IPS DF 4.7 (cell line): ENCODE results near the gene ETNPPL.

Source experiments
- DNase-seq: peaks from one replicate; pipeline ENCODE4 v3.0.0-alpha.2; 2013; ENCODE audit warnings: low spot score; ENCODE audit errors: extremely low read depth

ETNPPL gene

GRCh38 chr4:108762559-108763225 lies at the start of gene ETNPPL:
TSS of gene ETNPPL (minus strand) at chr4:108763053. CDS start at chr4:108762898, 155 bp downstream.
- no peak for DNase-seq

- DNase-seq, result no peak
Measured at GRCh38 chr4:108811486-108811885, 48.6 kb upstream of the ETNPPL start.

- no peak for DNase-seq
Measured at GRCh38 chr4:108810087-108810486, 47.2 kb upstream of the ETNPPL start.

DNA sequence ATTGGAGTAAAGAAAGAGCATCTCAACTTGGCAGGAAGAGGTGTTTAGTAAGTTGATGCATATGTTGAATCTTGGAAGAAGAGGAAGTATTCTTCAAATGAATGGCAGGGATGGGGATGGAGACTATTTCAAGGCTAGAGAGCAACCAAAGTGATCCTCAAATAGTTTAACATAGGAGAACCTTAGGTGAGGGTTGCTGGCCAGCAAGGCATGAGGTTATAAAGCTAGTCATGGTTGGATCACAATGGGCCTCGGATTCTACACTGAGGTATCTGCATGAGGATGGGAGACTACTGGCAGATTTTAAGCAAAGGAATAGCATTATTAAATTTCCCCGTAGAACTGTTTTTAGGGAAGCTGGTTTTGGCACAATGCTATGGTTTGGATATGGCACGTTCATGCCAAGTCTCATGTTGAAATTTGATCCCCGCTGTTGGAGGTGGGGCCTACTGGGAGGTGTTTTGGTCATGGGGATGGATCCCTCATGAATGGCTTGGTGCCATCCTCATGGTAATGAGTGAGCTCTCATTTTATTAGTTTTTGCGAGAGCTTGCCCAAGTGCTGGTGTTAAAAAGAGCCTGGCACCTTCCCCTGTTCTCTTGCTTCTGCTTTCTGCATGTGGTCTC lies 41.9 kb upstream of the ETNPPL start:
- DNase-seq, result no peak

GRCh38 chr4:108799306-108799705 lies 36.5 kb upstream of the ETNPPL start:
- no peak for DNase-seq

GRCh38 chr4:108796173-108796572 lies 33.3 kb upstream of the ETNPPL start:
- no peak for DNase-seq

DNA sequence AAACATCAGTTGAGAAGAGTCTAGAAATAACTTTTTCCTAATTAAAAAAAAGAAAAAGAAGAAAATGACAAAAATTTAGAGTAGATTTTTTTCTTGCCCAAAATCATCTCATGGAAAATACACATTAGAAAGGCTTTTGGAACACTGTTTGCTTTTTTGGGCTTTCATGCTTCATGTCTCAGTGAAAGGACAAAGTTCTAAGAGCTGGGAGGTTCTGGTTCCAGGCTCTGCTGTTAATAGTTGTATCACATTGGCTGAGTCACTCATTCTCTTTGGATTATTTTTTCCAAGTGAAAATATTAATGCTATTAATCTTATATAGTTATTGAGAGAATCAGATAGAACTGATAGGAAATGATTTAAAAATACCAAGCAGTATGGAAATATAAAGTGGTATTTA lies 32.9 kb upstream of the ETNPPL start:
- DNase-seq, result no peak

GRCh38 chr4:108794136-108794535 lies 31.3 kb upstream of the ETNPPL start:
- no peak for DNase-seq

DNA sequence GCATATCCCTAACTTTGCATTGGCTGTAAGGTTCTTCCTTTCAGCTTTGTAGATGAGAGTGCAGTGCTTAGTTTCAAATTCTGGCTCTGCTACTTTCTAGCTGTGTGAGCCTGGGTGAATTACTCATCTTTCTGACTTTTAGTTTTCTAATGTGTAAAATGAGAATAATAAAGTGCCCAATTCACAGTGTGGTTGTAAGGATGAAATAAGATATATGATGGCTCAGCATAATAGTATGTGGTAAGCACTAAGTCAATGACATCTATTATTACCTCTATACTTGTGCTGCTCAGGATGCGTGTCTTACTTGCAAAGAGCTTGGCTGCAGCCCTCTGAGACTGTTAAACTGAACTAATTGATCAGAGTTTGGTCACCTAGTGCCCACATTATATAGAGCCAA lies 30.6 kb upstream of the ETNPPL start:
- DNase-seq, result no peak

DNA sequence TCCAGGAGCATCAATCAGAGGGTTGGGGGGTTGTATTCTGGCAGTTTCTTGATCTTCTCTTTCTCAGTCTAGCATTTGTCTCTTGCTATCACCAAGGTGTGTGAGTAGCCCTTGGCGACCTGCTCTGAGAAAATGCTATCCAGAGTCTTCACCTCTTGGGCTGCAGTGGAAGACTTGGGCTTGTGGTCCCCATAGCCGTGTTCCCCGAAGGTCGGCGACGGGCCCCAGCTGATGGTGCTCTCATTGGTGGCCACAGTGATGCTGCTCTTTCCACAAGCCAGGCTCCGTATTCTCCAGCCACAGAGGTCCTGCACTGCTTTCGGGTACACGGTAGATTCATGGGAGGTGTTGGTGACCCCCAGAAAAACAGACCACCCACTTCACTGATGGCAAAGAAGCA lies 25.9 kb upstream of the ETNPPL start:
- DNase-seq, result no peak

DNA sequence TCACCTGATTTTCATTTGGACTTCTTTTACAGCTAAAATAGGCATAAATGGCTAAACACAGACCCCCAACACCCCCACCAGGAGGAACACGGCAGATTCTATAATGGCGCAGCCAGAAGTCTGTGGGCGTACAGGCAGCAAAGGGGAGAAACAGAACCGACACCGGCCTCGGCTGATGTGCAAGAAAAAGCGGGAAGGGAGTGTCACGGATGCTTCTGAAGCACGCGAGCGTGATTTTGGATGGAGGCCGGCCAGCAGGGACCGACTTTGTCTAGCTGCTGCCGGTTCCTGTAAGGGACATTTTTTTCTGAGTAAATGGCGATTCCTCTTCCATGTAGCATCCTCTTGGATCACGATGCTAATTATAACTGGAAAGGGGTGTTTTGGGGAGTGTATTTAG lies 24.9 kb upstream of the ETNPPL start:
- DNase-seq, result no peak

- no peak for DNase-seq
Measured at GRCh38 chr4:108787106-108787505, 24.3 kb upstream of the ETNPPL start.

DNA sequence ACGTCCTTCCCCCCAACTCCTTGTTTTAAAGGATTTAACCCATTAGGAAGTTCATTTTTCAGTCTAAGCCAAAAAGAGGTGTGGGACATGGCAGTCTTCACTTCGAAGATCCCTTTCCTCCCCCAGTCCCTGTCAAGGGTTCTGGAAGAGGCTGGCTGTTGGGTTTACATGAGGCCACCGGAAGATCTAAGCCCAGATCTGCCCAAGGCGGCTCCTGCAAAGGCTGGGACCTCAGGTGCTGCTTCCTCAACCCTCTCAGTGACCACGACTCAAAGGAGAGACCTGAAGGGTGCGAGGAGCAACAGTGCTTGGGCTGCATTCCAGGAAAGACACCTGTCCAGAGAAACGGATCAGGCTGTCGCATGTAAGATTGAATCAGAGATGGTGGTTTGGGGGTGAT lies 23.5 kb upstream of the ETNPPL start:
- no peak for DNase-seq

- no peak for DNase-seq
Measured at GRCh38 chr4:108783665-108784463, 21.0 kb upstream of the ETNPPL start.

DNA sequence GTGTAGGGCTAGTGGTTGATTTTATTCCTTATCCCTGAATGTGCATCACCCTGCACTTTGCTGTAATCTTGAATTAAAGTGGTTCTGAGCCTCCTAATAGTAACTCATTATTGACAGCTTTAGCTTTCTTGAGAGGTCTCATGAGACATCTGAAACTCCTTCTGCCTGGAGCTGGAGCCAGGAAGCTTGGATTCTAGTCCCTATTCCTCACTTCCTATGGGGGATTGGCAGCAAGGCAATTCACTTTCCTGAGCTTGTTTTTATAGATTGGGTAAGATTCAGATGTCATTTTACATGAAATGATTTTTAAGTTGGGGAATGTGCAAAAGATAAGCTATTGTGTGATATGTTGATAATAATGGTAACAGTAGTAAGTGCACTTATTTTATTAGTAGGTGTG lies 17.1 kb upstream of the ETNPPL start:
- no peak for DNase-seq

DNA sequence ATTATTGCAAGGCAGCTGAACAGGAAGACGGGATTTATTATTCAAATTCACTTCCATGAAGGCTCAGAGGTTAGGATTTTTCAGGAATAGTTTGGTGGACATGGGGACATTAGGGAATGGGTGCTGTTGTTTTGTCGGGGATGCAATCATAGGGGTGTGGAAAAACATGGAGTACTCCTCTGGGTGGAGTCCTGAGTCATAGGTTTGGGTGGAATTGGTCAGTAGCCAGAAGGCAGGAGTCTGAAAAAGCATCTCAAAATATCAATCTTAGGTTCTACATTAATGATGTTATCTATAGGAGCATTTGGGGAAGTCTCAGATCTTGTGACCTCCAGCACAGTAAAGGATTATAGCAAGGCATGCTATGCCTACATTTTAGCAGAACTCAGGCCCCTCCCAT lies 14.5 kb upstream of the ETNPPL start:
- no peak for DNase-seq

DNA sequence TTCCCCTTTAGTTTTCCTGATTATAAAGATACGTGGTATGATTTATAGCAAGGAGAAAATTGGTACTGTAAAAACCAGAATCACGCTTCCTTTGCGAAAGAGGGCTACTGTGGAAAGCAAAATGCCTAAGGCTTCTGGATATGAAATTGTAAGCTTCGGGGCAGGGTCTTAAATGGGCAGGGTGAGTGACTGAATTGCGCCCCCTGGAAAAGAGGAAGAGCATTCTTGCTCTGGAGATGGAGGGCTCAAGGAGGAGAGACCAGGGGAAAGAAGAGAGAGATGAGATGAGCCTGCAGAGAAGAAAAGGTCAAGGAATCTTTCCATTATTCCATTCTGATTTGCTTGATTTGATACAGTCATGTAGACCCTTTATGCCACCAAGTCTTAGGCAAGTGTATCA lies 13.1 kb upstream of the ETNPPL start:
- no peak for DNase-seq

- no peak for DNase-seq
Measured at GRCh38 chr4:108774809-108775530, 12.1 kb upstream of the ETNPPL start.

DNA sequence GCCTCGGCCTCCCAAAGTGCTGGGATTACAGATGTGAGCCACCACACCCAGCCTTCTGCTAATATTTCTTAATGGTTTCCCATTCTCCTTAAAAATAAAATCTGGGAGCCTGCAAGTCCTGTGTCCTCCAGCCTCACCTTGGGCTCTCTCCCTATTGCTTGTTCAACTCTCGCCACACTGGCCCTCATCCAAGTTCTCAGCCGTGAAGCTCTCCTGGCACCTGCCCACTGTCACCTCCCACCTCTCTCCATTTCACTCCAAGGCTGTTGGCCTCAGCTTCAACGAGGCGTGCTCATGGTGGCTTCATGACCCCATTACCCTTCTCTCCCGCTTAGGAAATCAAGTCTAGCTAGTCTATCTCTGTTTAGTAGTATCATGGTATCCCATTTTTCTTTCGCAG lies 9.5 kb upstream of the ETNPPL start:
- DNase-seq, result no peak

GRCh38 chr4:108766058-108766457 lies 3.2 kb upstream of the ETNPPL start:
- no peak for DNase-seq

DNA sequence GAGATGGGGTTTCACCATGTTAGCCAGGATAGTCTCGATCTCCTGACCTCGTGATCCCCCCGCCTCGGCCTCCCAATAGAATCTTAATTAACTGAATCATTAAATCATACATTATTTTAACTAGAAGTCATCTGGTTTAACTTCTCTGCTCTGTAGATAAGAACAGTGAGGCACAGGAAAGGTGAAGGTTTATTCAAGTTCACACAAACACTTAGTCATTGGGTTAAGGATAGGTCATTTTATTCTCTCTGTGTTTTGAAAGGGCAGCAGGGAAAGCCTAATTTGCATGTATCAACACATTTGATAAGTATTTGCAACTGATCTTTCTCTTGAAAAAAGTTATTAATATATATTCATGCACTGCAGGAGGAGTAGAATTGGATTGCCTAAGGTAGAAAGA lies 1.1 kb upstream of the ETNPPL start:
- DNase-seq, result no peak

DNA sequence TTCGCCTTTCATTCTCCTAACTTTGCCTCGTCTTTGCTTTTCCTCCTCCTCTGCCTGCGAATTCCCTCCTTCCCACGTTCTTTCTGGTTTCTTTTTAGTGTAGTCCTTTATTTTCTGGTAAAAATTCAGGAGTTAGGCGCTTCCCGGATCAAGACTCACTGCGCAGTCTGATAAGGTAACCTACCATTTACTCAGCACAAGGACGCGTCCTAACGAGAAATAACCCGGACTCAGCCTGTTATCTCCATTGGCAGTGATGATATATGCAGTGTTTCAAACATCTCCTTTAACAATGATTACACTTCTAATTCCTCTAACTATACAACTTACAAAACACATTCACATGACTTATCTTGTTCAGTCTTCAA lies 357 bp upstream of the ETNPPL start:
- no peak for DNase-seq
